WTC11 (cell line): ENCODE results near the gene ABTB2. TPM values are rescaled to one million over a fixed set of nuclear protein-coding genes. Genes with fewer than 3 reads are reported as not detected.

Experiments used
- ATAC-seq: fragments of 200-7000 bp; cut with Tn5 transposase; 2 replicates; pipeline ENCODE4 v1.10.0; 2021; ENCODE audit warnings: mild to moderate bottlenecking, moderate library complexity
- CTCF ChIA-PET: fragments of 300-600 bp; sonication (Branson Sonifier 250); formaldehyde crosslinking; loops from one replicate; lab custom pipeline; 2021; ENCODE audit warnings: antibody characterized with exemption; lab: Charles Lee
- POLR2A ChIA-PET: fragments of 350-600 bp; sonication (Branson Sonifier 250); formaldehyde crosslinking; loops from one replicate; lab custom pipeline; 2021; ENCODE audit warnings: antibody characterized with exemption; lab: Charles Lee
- DNase-seq: peaks from one replicate; pipeline ENCODE4 v3.0.0; 2021; ENCODE audit warnings: low spot score
- H3K27ac Mint-ChIP-seq: 2 replicates; pipeline ENCODE4 v1.8.0; 2021; ENCODE audit warnings: mixed read lengths
- H3K27me3 Mint-ChIP-seq: 2 replicates; pipeline ENCODE4 v1.8.0; 2021; ENCODE audit warnings: low read depth, mild to moderate bottlenecking, moderate library complexity, mixed read lengths
- H3K36me3 Mint-ChIP-seq: 2 replicates; pipeline ENCODE4 v1.8.0; 2021; ENCODE audit warnings: mixed read lengths
- H3K4me1 Mint-ChIP-seq: 2 replicates; pipeline ENCODE4 v1.8.0; 2022; ENCODE audit warnings: mixed read lengths
- H3K4me3 Mint-ChIP-seq: 2 replicates; pipeline ENCODE4 v1.8.0; 2021; ENCODE audit warnings: mild to moderate bottlenecking, moderate library complexity, mixed read lengths
- H3K9me3 Mint-ChIP-seq: 2 replicates; pipeline ENCODE4 v1.8.0; 2021; ENCODE audit warnings: mixed read lengths
- ESRRA ChIP-seq: sonication (generic); formaldehyde crosslinking; IDR thresholded peaks from 2 replicates; pipeline ENCODE4 v1.8.1; 2022; ENCODE audit warnings: mild to moderate bottlenecking, missing genetic modification reagents, borderline replicate concordance
- FOXK1 ChIP-seq: sonication (generic); formaldehyde crosslinking; IDR thresholded peaks from 2 replicates; pipeline ENCODE4 v1.8.0; 2022; ENCODE audit warnings: mild to moderate bottlenecking, moderate library complexity, missing genetic modification reagents
- FOXP1 ChIP-seq: sonication (generic); formaldehyde crosslinking; IDR thresholded peaks from 2 replicates; pipeline ENCODE4 v1.8.0; 2022; ENCODE audit warnings: missing genetic modification reagents, mild to moderate bottlenecking, moderate library complexity, borderline replicate concordance
- GTF2I ChIP-seq: fragments of 250-450 bp; sonication (Bioruptor Pico); conservative IDR thresholded peaks from 2 replicates; pipeline ENCODE4 v1.4.0; 2021; ENCODE audit warnings: mild to moderate bottlenecking
- IRF2 ChIP-seq: sonication (generic); formaldehyde crosslinking; IDR thresholded peaks from 2 replicates; pipeline ENCODE4 v1.8.0; 2022; ENCODE audit warnings: low read depth, missing genetic modification reagents, borderline replicate concordance
- MAX ChIP-seq: sonication (generic); formaldehyde crosslinking; IDR thresholded peaks from 2 replicates; pipeline ENCODE4 v1.8.0; 2022; ENCODE audit warnings: mild to moderate bottlenecking, missing genetic modification reagents
- NFE2L1 ChIP-seq: sonication (generic); formaldehyde crosslinking; IDR thresholded peaks from 2 replicates; pipeline ENCODE4 v1.8.1; 2023; ENCODE audit warnings: missing genetic modification reagents
- SMAD4 ChIP-seq: sonication (generic); formaldehyde crosslinking; IDR thresholded peaks from 2 replicates; pipeline ENCODE4 v1.8.0; 2022; ENCODE audit warnings: mild to moderate bottlenecking, missing genetic modification reagents
- TCF7 ChIP-seq: sonication (generic); formaldehyde crosslinking; IDR thresholded peaks from 2 replicates; pipeline ENCODE4 v1.8.0; 2022; ENCODE audit warnings: mild to moderate bottlenecking, low read depth, missing genetic modification reagents, moderate library complexity
- ZMAT4 ChIP-seq: fragments of 250-450 bp; sonication (Bioruptor Pico); IDR thresholded peaks from 2 replicates; pipeline ENCODE4 v1.9.0; 2021; ENCODE audit warnings: mild to moderate bottlenecking
- ZNF138 ChIP-seq: sonication (generic); formaldehyde crosslinking; conservative IDR thresholded peaks from 2 replicates; pipeline ENCODE4 v1.8.1; 2022; ENCODE audit warnings: mild to moderate bottlenecking, moderate library complexity, missing genetic modification reagents
- ZNF219 ChIP-seq: sonication (generic); formaldehyde crosslinking; IDR thresholded peaks from 2 replicates; pipeline ENCODE4 v1.8.0; 2023; ENCODE audit warnings: missing genetic modification reagents, mild to moderate bottlenecking, borderline replicate concordance
- ZNF416 ChIP-seq: fragments of 250-450 bp; sonication (Bioruptor Pico); IDR thresholded peaks from 2 replicates; pipeline ENCODE4 v1.9.0; 2021; ENCODE audit warnings: mild to moderate bottlenecking, inconsistent platforms
- total RNA-seq: library from RNA; stranded (reverse); gene quantifications from 3 replicates; pipeline ENCODE4 v1.2.3, GENCODE V29; 2021
- TF ChIP-seq, protein P1 (sequence below): sonication (generic); formaldehyde crosslinking; IDR thresholded peaks from 2 replicates; pipeline ENCODE4 v1.8.0; 2023; ENCODE audit warnings: missing genetic modification reagents, mild to moderate bottlenecking, borderline replicate concordance
- TF ChIP-seq, protein P2 (sequence below): sonication (generic); formaldehyde crosslinking; IDR thresholded peaks from 2 replicates; pipeline ENCODE4 v1.8.1; 2022; ENCODE audit warnings: missing genetic modification reagents, borderline replicate concordance
- TF ChIP-seq, protein P3 (sequence below): sonication (generic); formaldehyde crosslinking; IDR thresholded peaks from 2 replicates; pipeline ENCODE4 v1.8.1; 2022; ENCODE audit warnings: mild to moderate bottlenecking, moderate library complexity, missing genetic modification reagents

The ABTB2 gene
- total RNA-seq, 1 experiment from 2014 or later = 12.8 TPM

DNA sequence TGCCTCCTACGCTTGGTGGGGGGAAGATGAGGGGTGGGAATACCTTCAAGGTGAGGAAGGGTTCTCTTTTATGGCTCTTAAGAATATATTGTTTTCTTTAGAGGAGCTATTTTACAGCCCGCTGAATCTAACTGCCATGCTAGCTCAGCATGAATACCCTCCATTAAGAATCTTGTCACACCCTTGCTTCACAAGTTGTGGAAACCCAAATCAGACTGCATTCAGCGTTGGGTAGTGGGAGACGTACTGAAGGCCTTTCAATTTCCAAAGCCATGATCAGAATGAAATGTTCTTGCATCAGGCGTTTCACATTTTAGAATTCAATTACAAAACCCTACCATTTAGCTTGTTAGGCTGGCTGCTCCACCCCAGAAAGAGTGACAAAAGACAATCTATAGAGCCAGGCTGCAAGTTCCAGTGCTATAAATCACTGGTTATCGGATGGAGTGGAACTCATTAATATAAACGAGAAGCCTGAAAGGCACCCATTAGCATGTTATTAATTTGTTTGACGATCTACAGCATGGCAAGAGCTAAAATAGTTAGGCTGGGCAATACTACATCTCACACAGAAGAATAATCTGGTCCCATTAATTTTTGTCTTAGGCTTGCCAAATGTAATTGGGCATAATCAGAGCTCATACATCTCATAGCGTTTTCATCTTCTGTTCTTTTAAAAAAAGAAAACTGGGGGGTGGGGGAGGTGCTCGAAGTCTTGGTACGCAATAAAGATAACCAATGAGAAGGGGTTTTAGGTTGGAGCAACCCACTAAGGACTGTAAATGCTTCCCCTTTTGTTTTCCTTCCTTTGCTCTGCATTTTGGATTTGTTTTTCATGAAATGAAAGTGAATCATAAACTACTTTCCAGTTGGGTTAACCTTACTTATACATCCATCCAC, 57.5 kb downstream of the ABTB2 start (continued):
- TF ChIP-seq, protein P1, sequence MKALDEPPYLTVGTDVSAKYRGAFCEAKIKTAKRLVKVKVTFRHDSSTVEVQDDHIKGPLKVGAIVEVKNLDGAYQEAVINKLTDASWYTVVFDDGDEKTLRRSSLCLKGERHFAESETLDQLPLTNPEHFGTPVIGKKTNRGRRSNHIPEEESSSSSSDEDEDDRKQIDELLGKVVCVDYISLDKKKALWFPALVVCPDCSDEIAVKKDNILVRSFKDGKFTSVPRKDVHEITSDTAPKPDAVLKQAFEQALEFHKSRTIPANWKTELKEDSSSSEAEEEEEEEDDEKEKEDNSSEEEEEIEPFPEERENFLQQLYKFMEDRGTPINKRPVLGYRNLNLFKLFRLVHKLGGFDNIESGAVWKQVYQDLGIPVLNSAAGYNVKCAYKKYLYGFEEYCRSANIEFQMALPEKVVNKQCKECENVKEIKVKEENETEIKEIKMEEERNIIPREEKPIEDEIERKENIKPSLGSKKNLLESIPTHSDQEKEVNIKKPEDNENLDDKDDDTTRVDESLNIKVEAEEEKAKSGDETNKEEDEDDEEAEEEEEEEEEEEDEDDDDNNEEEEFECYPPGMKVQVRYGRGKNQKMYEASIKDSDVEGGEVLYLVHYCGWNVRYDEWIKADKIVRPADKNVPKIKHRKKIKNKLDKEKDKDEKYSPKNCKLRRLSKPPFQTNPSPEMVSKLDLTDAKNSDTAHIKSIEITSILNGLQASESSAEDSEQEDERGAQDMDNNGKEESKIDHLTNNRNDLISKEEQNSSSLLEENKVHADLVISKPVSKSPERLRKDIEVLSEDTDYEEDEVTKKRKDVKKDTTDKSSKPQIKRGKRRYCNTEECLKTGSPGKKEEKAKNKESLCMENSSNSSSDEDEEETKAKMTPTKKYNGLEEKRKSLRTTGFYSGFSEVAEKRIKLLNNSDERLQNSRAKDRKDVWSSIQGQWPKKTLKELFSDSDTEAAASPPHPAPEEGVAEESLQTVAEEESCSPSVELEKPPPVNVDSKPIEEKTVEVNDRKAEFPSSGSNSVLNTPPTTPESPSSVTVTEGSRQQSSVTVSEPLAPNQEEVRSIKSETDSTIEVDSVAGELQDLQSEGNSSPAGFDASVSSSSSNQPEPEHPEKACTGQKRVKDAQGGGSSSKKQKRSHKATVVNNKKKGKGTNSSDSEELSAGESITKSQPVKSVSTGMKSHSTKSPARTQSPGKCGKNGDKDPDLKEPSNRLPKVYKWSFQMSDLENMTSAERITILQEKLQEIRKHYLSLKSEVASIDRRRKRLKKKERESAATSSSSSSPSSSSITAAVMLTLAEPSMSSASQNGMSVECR (CRISPR knock-in tag) = no peak
- TF ChIP-seq ZNF219 (CRISPR knock-in tag) (no peak), GTF2I (CRISPR knock-in tag) (no peak), ZNF416 (CRISPR knock-in tag) (no peak), SMAD4 (CRISPR knock-in tag) (no peak), ZNF138 (CRISPR knock-in tag) (no peak), FOXP1 (no peak)
- TF ChIP-seq, protein P2, sequence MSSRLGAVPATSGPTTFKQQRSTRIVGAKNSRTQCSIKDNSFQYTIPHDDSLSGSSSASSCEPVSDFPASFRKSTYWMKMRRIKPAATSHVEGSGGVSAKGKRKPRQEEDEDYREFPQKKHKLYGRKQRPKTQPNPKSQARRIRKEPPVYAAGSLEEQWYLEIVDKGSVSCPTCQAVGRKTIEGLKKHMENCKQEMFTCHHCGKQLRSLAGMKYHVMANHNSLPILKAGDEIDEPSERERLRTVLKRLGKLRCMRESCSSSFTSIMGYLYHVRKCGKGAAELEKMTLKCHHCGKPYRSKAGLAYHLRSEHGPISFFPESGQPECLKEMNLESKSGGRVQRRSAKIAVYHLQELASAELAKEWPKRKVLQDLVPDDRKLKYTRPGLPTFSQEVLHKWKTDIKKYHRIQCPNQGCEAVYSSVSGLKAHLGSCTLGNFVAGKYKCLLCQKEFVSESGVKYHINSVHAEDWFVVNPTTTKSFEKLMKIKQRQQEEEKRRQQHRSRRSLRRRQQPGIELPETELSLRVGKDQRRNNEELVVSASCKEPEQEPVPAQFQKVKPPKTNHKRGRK (CRISPR knock-in tag) = no peak

DNA sequence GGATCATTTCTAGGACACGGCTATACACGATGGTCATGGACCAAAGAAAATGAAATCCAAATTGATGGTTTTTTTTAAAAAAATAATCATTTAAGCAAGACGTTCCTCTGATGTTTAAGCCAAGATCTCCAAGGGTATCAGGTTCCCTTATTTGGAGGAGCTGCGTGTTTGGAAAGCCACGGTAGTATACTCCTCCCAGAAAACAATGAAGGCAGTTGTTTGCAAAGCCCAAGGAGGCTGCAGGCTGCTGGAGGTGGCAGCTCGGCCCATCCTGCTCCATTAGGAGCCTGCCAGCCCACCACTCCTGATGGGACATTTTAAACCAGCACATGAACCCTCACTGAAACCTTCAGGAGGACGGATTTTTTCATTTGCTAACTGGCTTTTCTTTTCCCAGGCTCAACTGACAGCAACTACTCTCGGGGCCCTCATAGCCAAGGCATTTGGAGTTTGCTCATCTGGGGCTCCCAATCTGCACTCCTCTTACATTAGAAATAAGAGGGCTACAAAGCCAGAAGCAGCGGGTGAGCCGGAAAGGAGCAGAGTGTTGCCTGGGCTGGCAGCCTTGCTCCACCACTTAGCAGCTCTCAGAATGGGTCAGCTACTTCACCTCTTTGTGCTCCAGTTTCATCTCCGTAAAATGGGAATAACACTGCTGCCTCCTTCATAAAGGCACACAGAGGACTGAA, 58.4 kb downstream of the ABTB2 start:
- DNase-seq (no peak), ATAC-seq (peak; percentile 88)
- Mint-ChIP-seq H3K36me3 (no peaks in the 10 kb centered on the region), H3K4me1 (peaks cover 39% of the 10 kb centered on the region), H3K9me3 (no peaks in the 10 kb centered on the region), H3K27ac (peak overlapping the region; percentile 60; the same call in 1 of the 2 replicates), H3K27me3 (no peaks in the 10 kb centered on the region), H3K4me3 (no peak overlapping the region)
- CTCF ChIA-PET = interaction anchor here (1.1 to 3.8 kb wide), 2 partner anchors 14 to 125 kb away, joined by 3 to 30 read pairs; no protein-coding TSS in a partner anchor
- POLR2A ChIA-PET = no interaction called here
- TF ChIP-seq, protein P2 (CRISPR knock-in tag) = no peak
- TF ChIP-seq, protein P3, sequence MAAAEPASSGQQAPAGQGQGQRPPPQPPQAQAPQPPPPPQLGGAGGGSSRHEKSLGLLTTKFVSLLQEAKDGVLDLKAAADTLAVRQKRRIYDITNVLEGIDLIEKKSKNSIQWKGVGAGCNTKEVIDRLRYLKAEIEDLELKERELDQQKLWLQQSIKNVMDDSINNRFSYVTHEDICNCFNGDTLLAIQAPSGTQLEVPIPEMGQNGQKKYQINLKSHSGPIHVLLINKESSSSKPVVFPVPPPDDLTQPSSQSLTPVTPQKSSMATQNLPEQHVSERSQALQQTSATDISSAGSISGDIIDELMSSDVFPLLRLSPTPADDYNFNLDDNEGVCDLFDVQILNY = no peak
- TF ChIP-seq FOXK1 (CRISPR knock-in tag) = no peak
- TF ChIP-seq TCF7 = no peak
- no peak for TF ChIP-seq ZMAT4
- TF ChIP-seq IRF2 (CRISPR knock-in tag) = no peak
- TF ChIP-seq NFE2L1 = no peak
- TF ChIP-seq ESRRA (CRISPR knock-in tag) = no peak
- TF ChIP-seq MAX (CRISPR knock-in tag) = no peak
